Astrocyte (in vitro differentiated cells and primary cell): ENCODE measurements around the gene TPGS1.

ENCODE experiments used
- EZH2 ChIP-seq: IDR thresholded peaks from 2 replicates; pipeline ENCODE4 v1.6.1; 2012; ENCODE audit warnings: mild to moderate bottlenecking, low read length, inconsistent platforms; ENCODE audit not compliant: insufficient read depth
- TF ChIP-seq, protein P1 (sequence below): IDR thresholded peaks from 2 replicates; pipeline ENCODE4 v1.5.1; 2011; ENCODE audit warnings: low read depth, mild to moderate bottlenecking, inconsistent platforms, low read length, moderate library complexity; ENCODE audit not compliant: insufficient read depth

DNA sequence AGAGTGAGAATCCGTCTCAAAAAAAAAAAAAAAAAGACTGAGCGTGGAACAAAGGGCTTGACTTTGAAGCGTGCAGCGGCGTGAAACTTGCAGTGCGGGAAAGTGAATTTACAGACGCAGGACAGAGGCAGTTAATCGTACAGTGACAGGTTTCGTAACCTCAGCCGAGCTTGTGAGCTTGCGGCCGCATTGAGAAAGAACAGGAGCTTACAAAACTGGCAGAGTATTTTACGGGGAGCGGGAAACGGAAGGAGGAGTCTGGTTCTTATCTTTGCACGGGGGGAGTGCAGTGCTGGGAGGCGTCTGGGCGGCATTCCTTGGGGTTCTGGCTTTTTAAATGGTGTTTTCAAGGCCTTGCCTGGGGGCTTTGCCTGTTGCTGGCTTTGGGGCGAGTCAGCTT lies 59.1 kb downstream of the TPGS1 start:
- TF ChIP-seq, protein P1, sequence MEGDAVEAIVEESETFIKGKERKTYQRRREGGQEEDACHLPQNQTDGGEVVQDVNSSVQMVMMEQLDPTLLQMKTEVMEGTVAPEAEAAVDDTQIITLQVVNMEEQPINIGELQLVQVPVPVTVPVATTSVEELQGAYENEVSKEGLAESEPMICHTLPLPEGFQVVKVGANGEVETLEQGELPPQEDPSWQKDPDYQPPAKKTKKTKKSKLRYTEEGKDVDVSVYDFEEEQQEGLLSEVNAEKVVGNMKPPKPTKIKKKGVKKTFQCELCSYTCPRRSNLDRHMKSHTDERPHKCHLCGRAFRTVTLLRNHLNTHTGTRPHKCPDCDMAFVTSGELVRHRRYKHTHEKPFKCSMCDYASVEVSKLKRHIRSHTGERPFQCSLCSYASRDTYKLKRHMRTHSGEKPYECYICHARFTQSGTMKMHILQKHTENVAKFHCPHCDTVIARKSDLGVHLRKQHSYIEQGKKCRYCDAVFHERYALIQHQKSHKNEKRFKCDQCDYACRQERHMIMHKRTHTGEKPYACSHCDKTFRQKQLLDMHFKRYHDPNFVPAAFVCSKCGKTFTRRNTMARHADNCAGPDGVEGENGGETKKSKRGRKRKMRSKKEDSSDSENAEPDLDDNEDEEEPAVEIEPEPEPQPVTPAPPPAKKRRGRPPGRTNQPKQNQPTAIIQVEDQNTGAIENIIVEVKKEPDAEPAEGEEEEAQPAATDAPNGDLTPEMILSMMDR, result no peak
- TF ChIP-seq EZH2, result no peak
